HL-60 (cell line): ENCODE data around the gene HTR6.

Experiments used
- DNase-seq, 2 experiments: peaks; one replicate each; pipeline ENCODE4 v3.0.0-alpha.2; 2010 to 2020; ENCODE audit warnings: low read depth in 1 of 2, low spot score in 1 of 2
- H3K27ac ChIP-seq: fragments of 250-450 bp; sonication (Bioruptor Pico); replicated peaks from 2 replicates; pipeline ENCODE4 v1.5.1; 2020; ENCODE audit warnings: mild to moderate bottlenecking, moderate library complexity
- H3K27me3 ChIP-seq: fragments of 250-450 bp; sonication (Bioruptor Pico); 2 replicates; pipeline ENCODE4 v1.5.1; 2021; ENCODE audit warnings: mild to moderate bottlenecking, moderate library complexity; ENCODE audit not compliant: insufficient read depth, poor library complexity, severe bottlenecking
- H3K4me3 ChIP-seq: replicated peaks from 2 replicates; pipeline ENCODE4 v1.5.1; 2011; ENCODE audit warnings: mild to moderate bottlenecking, control low read depth, low read length; ENCODE audit not compliant: insufficient read depth
- CTCF ChIP-seq: IDR thresholded peaks from one replicate; pipeline ENCODE4 v1.5.1; 2011; ENCODE audit warnings: low read length, control low read depth, inconsistent platforms; ENCODE audit not compliant: insufficient read depth
- GABPA ChIP-seq: IDR thresholded peaks from 2 replicates; pipeline ENCODE4 v1.6.1; 2012; ENCODE audit warnings: low read depth
- POLR2AphosphoS5 ChIP-seq: IDR thresholded peaks from 2 replicates; pipeline ENCODE4 v1.6.1; 2012; ENCODE audit warnings: low read depth
- REST ChIP-seq: IDR thresholded peaks from 2 replicates; pipeline ENCODE4 v1.6.1; 2012; ENCODE audit warnings: low read depth; ENCODE audit not compliant: insufficient replicate concordance
- SPI1 ChIP-seq: IDR thresholded peaks from 2 replicates; pipeline ENCODE4 v1.6.1; 2012; ENCODE audit warnings: low read depth, mild to moderate bottlenecking, borderline replicate concordance

The HTR6 gene

GRCh38 chr1:19665496-19666465, 1.1 kb downstream of the HTR6 start:
- no peak for TF ChIP-seq SPI1
- no peak for TF ChIP-seq GABPA
- no peak for TF ChIP-seq POLR2AphosphoS5
- no peak for TF ChIP-seq REST
- TF ChIP-seq CTCF = no peak
- no peak for DNase-seq
- no peak overlapping the region for H3K4me3 ChIP-seq
- H3K27me3 ChIP-seq = peaks cover 37% of the 10 kb centered on the region
- H3K27ac ChIP-seq = no peak overlapping the region

GRCh38 chr1:19668888-19669287, 4.2 kb downstream of the HTR6 start:
- peaks cover 28% of the 10 kb centered on the region for H3K27me3 ChIP-seq
- TF ChIP-seq CTCF = no peak
- DNase-seq = no peak
- H3K4me3 ChIP-seq = no peak overlapping the region
- no peak overlapping the region for H3K27ac ChIP-seq

GRCh38 chr1:19670787-19671186, 6.1 kb downstream of the HTR6 start:
- Histone ChIP-seq H3K27me3 (peaks cover 16% of the 10 kb centered on the region), H3K4me3 (no peak overlapping the region), H3K27ac (no peak overlapping the region)
- DNase-seq = no peak
- TF ChIP-seq REST = no peak
- no peak for TF ChIP-seq POLR2AphosphoS5
- TF ChIP-seq CTCF = no peak

GRCh38 chr1:19672237-19672636, 7.6 kb downstream of the HTR6 start:
- peaks cover 3% of the 10 kb centered on the region for H3K27me3 ChIP-seq
- TF ChIP-seq CTCF (no peak), GABPA (no peak), POLR2AphosphoS5 (no peak), REST (no peak), SPI1 (no peak)
- H3K4me3 ChIP-seq = no peak overlapping the region
- DNase-seq = no peak
- H3K27ac ChIP-seq = no peak overlapping the region
